KOPT-K1 (cell line): ENCODE results near the gene TMEM9.

Experiments used
- H3K27ac ChIP-seq: fragments of 200-600 bp; sonication (generic); 2 replicates; pipeline ENCODE4 v1.5.1; 2016; ENCODE audit warnings: antibody characterized with exemption, mild to moderate bottlenecking, low read depth, low read length; ENCODE audit not compliant: poor library complexity, severe bottlenecking
- H3K36me3 ChIP-seq: fragments of 200-600 bp; sonication (generic); 2 replicates; pipeline ENCODE4 v1.5.1; 2017; ENCODE audit warnings: antibody characterized with exemption, mild to moderate bottlenecking, low read length, moderate library complexity; ENCODE audit not compliant: insufficient read depth
- H3K9me3 ChIP-seq: fragments of 200-600 bp; sonication (generic); 2 replicates; pipeline ENCODE4 v1.5.1; 2017; ENCODE audit warnings: antibody characterized with exemption, low read length, mild to moderate bottlenecking; ENCODE audit not compliant: insufficient read depth, poor library complexity, severe bottlenecking

The TMEM9 gene

GRCh38 chr1:201114245-201115131 lies 39.8 kb downstream of the TMEM9 start:
- Histone ChIP-seq H3K36me3 (no peaks in the 10 kb centered on the region), H3K27ac (no peak overlapping the region), H3K9me3 (no peaks in the 10 kb centered on the region)

- Histone ChIP-seq H3K36me3 (no peaks in the 10 kb centered on the region), H3K9me3 (no peaks in the 10 kb centered on the region), H3K27ac (no peak overlapping the region)
Measured at GRCh38 chr1:201113451-201114244, 40.6 kb downstream of the TMEM9 start.

DNA sequence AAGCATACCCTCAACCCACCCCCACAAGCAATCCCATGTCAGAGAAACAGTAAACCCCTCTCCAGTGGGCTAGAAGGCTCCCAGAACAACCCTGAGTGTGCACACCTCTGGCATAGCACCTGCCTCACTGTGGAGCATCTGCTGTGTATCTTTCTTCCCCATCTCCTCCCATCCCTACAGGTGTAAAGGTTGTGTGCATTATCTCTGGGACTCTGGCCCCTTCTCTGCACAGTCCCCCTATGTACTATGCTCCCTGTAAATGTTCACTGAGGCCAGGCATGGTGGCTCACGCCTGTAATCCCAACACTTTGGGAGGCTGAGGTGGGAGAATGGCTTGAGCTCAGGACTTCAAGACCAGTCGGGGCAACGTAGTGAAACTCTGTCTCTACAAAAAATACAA lies 41.3 kb downstream of the TMEM9 start:
- Histone ChIP-seq H3K36me3 (no peaks in the 10 kb centered on the region), H3K27ac (no peak overlapping the region), H3K9me3 (no peaks in the 10 kb centered on the region)

DNA sequence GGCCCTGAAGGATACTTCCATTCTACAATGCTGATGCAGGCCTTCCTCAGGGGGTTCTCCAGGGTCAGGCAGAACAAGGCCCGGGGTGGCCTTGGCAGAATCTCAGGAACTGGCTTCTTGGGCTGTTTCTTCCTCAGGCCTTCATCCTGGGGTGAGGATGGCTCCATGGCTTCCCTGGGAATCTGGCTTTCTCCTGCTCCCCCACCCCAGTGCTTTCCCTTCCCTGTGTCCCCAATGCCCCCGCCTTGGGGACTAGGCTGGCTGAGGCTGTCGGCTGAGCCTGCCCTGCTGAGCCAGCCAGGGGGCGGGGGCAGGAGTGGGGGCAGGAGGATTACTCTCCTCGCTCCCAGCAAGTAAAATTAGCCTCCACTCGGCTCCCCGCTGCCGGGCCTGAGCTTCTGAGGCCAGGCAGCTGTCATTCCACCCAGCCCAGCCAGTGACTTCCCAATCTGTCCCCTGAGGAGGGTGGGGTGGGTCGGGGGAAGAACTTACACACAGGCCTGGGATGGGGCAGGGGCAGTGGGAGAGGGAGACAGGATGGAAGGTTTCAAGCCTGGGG lies 42.0 kb downstream of the TMEM9 start, which contains the start of gene CACNA1S:
Gene CACNA1S, minus strand, starts transcription at position 254 of the 559 bp plus-strand sequence. Its CDS starts 87 bp downstream, at position 167.
- no peaks in the 10 kb centered on the region for H3K36me3 ChIP-seq
- no peak within 1 kb of the TSS for H3K27ac ChIP-seq
- no peaks in the 10 kb centered on the region for H3K9me3 ChIP-seq

DNA sequence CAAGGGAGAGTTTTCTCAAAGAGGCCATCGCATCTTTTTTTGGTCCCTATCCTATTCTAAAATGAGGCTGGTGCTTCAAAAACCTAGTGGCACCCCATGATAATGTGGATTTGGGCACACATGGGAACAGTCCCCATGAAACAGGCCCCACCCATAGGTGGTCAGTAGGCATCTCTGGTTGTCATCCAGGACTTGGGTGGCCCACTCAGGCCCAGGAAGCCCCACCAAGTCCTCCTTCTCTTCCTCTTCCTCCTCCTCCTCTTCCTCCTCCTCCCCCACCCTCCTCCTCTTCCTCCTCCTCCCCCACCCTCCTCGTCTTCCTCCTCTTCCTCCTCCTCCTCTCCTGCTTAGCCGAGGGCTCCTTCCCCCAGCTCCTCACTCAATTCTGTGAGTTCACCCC lies 42.6 kb downstream of the TMEM9 start:
- Histone ChIP-seq H3K9me3 (no peaks in the 10 kb centered on the region), H3K27ac (no peak overlapping the region), H3K36me3 (no peaks in the 10 kb centered on the region)

GRCh38 chr1:201111156-201111555 lies 43.1 kb downstream of the TMEM9 start:
- Histone ChIP-seq H3K27ac (no peak overlapping the region), H3K9me3 (no peaks in the 10 kb centered on the region), H3K36me3 (no peaks in the 10 kb centered on the region)

DNA sequence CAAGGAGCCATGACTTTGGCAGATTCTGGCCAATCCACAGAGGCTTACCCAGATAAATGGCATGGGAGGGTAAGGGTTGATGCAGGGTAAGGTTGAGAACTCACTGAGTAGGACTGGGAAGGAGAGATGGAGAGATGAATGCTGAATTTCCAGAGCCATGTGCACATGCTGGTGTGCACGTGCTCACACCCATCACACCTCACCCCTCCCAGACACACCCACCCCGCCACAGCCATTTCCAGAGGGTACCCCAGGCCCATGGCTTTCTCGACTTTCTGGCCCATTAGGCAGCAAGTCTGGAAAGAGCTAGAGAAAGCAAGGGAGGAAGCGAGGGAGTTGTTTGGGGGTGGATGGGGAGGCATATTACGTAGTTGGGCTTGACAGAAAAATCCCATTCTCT lies 43.7 kb downstream of the TMEM9 start:
- H3K9me3 ChIP-seq: no peaks in the 10 kb centered on the region
- no peaks in the 10 kb centered on the region for H3K36me3 ChIP-seq
- H3K27ac ChIP-seq: no peak overlapping the region

DNA sequence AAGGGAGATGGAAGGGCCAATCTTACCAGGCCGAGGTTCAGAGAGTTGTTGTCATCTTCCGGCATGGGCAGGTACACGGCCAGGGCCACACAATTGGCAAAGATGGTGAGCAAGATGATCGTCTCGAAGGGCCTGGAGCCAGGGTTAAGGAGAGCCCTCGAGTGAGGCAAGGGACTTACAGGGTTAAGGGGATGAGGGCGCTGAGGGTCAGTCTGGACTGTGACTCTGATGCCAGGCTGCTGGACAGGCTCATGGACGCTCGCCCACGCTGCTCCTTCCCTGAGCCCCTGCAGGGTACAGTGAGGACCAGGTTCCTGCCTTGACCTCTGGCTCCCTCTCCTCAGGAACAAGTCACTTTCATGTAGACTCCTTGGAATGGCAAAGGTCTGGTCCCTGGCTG lies 44.1 kb downstream of the TMEM9 start:
- Histone ChIP-seq H3K27ac (no peak overlapping the region), H3K9me3 (no peaks in the 10 kb centered on the region), H3K36me3 (no peaks in the 10 kb centered on the region)

GRCh38 chr1:201109651-201110050 lies 44.6 kb downstream of the TMEM9 start:
- no peaks in the 10 kb centered on the region for H3K36me3 ChIP-seq
- no peaks in the 10 kb centered on the region for H3K9me3 ChIP-seq

GRCh38 chr1:201108614-201109013 lies 45.7 kb downstream of the TMEM9 start:
- H3K27ac ChIP-seq: no peak overlapping the region
- no peaks in the 10 kb centered on the region for H3K9me3 ChIP-seq
- no peaks in the 10 kb centered on the region for H3K36me3 ChIP-seq

More at GRCh38 chr1:201109651-201110050, 44.6 kb downstream of the TMEM9 start:
- H3K27ac ChIP-seq: no peak overlapping the region

GRCh38 chr1:201105688-201106087 lies 48.6 kb downstream of the TMEM9 start:
- Histone ChIP-seq H3K36me3 (no peaks in the 10 kb centered on the region), H3K27ac (no peak overlapping the region), H3K9me3 (no peaks in the 10 kb centered on the region)

- Histone ChIP-seq H3K27ac (no peak overlapping the region), H3K36me3 (no peaks in the 10 kb centered on the region), H3K9me3 (no peaks in the 10 kb centered on the region)
Measured at GRCh38 chr1:201104141-201104540, 50.1 kb downstream of the TMEM9 start.

GRCh38 chr1:201103666-201104065 lies 50.6 kb downstream of the TMEM9 start:
- Histone ChIP-seq H3K36me3 (no peaks in the 10 kb centered on the region), H3K27ac (no peak overlapping the region), H3K9me3 (no peaks in the 10 kb centered on the region)

- Histone ChIP-seq H3K36me3 (no peaks in the 10 kb centered on the region), H3K9me3 (no peaks in the 10 kb centered on the region), H3K27ac (no peak overlapping the region)
Measured at GRCh38 chr1:201100169-201100930, 53.9 kb downstream of the TMEM9 start.
